Activated CD8-positive, alpha-beta memory T cell treated with anti-CD3 and anti-CD28 coated beads, Interleukin-2, amount 50 U/mL, for 1 hour (primary cell): Measurements from ENCODE around the gene CYBRD1.
"Not testable (repeated sequence)": the region's sequence is repeated elsewhere in the genome, so short reads cannot be mapped to it uniquely, and the experiment has no call there.

Experiments used
- DNase-seq: peaks from one replicate; pipeline ENCODE4 v3.0.0-alpha.2; 2020; ENCODE audit errors: extremely low read depth

The CYBRD1 gene

GRCh38 chr2:171515672-171516298, 6.5 kb upstream of the CYBRD1 start:
- no peak for DNase-seq

GRCh38 chr2:171516793-171517192, 5.5 kb upstream of the CYBRD1 start:
- no peak for DNase-seq

GRCh38 chr2:171520471-171520870, 1.8 kb upstream of the CYBRD1 start:
- no peak for DNase-seq

- DNase-seq, result no peak
Observed at GRCh38 chr2:171521361-171522051, 768 bp upstream of the CYBRD1 start.

GRCh38 chr2:171522788-171523087, 464 bp downstream of the CYBRD1 start:
- no peak for DNase-seq

- DNase-seq, result no peak
Observed at GRCh38 chr2:171523088-171524017, 1.1 kb downstream of the CYBRD1 start.

GRCh38 chr2:171524018-171524401, 1.7 kb downstream of the CYBRD1 start:
- no peak for DNase-seq

- DNase-seq, result no peak
Observed at GRCh38 chr2:171529914-171530313, 7.6 kb downstream of the CYBRD1 start.

GRCh38 chr2:171530378-171530777, 8.1 kb downstream of the CYBRD1 start:
- no peak for DNase-seq

GRCh38 chr2:171530859-171531258, 8.6 kb downstream of the CYBRD1 start:
- not testable (repeated sequence) for DNase-seq

- no peak for DNase-seq
Observed at GRCh38 chr2:171531291-171531690, 9.0 kb downstream of the CYBRD1 start.

GRCh38 chr2:171531836-171532450, 9.7 kb downstream of the CYBRD1 start:
- DNase-seq, result no peak

GRCh38 chr2:171533331-171533730, 11.1 kb downstream of the CYBRD1 start:
- DNase-seq, result no peak

- not testable (repeated sequence) for DNase-seq
Observed at GRCh38 chr2:171535528-171535927, 13.3 kb downstream of the CYBRD1 start.

GRCh38 chr2:171540437-171540836, 18.2 kb downstream of the CYBRD1 start:
- DNase-seq, result no peak

GRCh38 chr2:171541202-171541887, 19.1 kb downstream of the CYBRD1 start:
- DNase-seq, result no peak

GRCh38 chr2:171545086-171545485, 22.8 kb downstream of the CYBRD1 start:
- no peak for DNase-seq

- no peak for DNase-seq
Observed at GRCh38 chr2:171547256-171547655, 25.0 kb downstream of the CYBRD1 start.

- DNase-seq, result no peak
Observed at GRCh38 chr2:171547720-171548119, 25.4 kb downstream of the CYBRD1 start.

GRCh38 chr2:171550613-171551012, 28.3 kb downstream of the CYBRD1 start:
- no peak for DNase-seq

GRCh38 chr2:171551836-171552235, 29.6 kb downstream of the CYBRD1 start:
- no peak for DNase-seq

GRCh38 chr2:171553236-171553635, 31.0 kb downstream of the CYBRD1 start:
- DNase-seq, result no peak
